HCT116 (cell line): ENCODE data around the gene OPCML. TPM values are rescaled to one million over a fixed set of nuclear protein-coding genes. Genes with fewer than 3 reads are reported as not detected.

Experiments used
- ATAC-seq: fragments of 200-7000 bp; cut with Tn5 transposase; 2 replicates; pipeline ENCODE4 v1.9.1; 2020; ENCODE audit warnings: mild to moderate bottlenecking, moderate library complexity
- BruUV-seq: library from RNA; stranded (reverse); fragments of 400-500 nt; replicated peaks from 2 replicates; lab custom pipeline; 2021; lab: Mats Ljungman, UMichigan
- CTCF ChIA-PET: fragments of 300-600 bp; sonication (Branson Sonifier 250); formaldehyde crosslinking; loops from one replicate; lab custom pipeline; 2021; ENCODE audit warnings: antibody characterized with exemption; lab: Charles Lee
- POLR2A ChIA-PET: fragments of 300-600, 350-600 bp; sonication (Branson Sonifier 250); formaldehyde crosslinking; loops from one replicate; lab custom pipeline; 2021; ENCODE audit warnings: antibody characterized with exemption; lab: Charles Lee
- RAD21 ChIA-PET, 2 experiments: fragments of 300-600 bp; sonication (Branson Sonifier 250); formaldehyde crosslinking; loops; one replicate each; lab custom pipeline; 2023; ENCODE audit warnings: low total read pairs in 2 of 2; ENCODE audit not compliant: uncharacterized antibody in 2 of 2, unreplicated experiment in 2 of 2, low non-redundant PET in 1 of 2; lab: Charles Lee
- DNase-seq: peaks from one replicate; pipeline ENCODE4 v3.0.0-alpha.2; 2010; ENCODE audit warnings: low read depth, low spot score
- H2AFZ ChIP-seq: fragments of 200-600 bp; shearing (Covaris generic), sonication (generic); 2 replicates; pipeline ENCODE4 v1.6.1; 2017; ENCODE audit warnings: low read depth, mixed run types, mixed read lengths, antibody characterized with exemption, low read length; ENCODE audit not compliant: poor library complexity, severe bottlenecking
- H3K27ac ChIP-seq: 2 replicates; pipeline ENCODE4 v1.5.1; 2012; ENCODE audit warnings: low read depth, low read length
- H3K27me3 ChIP-seq: fragments of 200-600 bp; sonication (generic); 2 replicates; pipeline ENCODE4 v1.6.1; 2016; ENCODE audit warnings: mixed run types, low read length, mixed read lengths; ENCODE audit not compliant: insufficient read depth
- H3K36me3 ChIP-seq, 2 experiments: fragments of 200-500 bp in 1 of 2; fragments of 200-600 bp in 1 of 2; sonication (Bioruptor generic) in 1 of 2; sonication (generic) in 1 of 2; 2 replicates each; pipeline versions ENCODE4 v1.5.1 to v1.6.1; 2014 to 2016; ENCODE audit warnings: low read length in 2 of 2, inconsistent platforms in 1 of 2, mixed read lengths in 1 of 2, mixed run types in 1 of 2; ENCODE audit not compliant: insufficient read depth in 2 of 2, control insufficient read depth in 1 of 2
- H3K4me1 ChIP-seq, 2 experiments: fragments of 200-600 bp in 1 of 2; sonication (generic) in 1 of 2; 2 replicates each; pipeline versions ENCODE4 v1.5.1 to v1.6.1; 2012 to 2017; ENCODE audit warnings: low read length in 2 of 2, inconsistent platforms in 1 of 2, mild to moderate bottlenecking in 1 of 2, mixed read lengths in 1 of 2, mixed run types in 1 of 2, moderate library complexity in 1 of 2; ENCODE audit not compliant: insufficient read depth in 2 of 2, control insufficient read depth in 1 of 2
- H3K4me2 ChIP-seq: fragments of 200-600 bp; sonication (generic); 2 replicates; pipeline ENCODE4 v1.6.1; 2017; ENCODE audit warnings: mixed run types, low read length, mixed read lengths
- H3K4me3 ChIP-seq, 2 experiments: fragments of 200-600 bp in 1 of 2; sonication (generic) in 1 of 2; replicated peaks in 1 of 2; 2 replicates each; pipeline ENCODE4 v1.5.1; 2011 to 2016; ENCODE audit warnings: low read length in 2 of 2, control low read depth in 1 of 2, low read depth in 1 of 2, mild to moderate bottlenecking in 1 of 2, mixed read lengths in 1 of 2, mixed run types in 1 of 2
- H3K79me2 ChIP-seq: fragments of 200-600 bp; sonication (generic); 2 replicates; pipeline ENCODE4 v1.6.1; 2017; ENCODE audit warnings: mild to moderate bottlenecking, mixed run types, low read length, moderate library complexity, mixed read lengths; ENCODE audit not compliant: insufficient read depth
- H3K9ac ChIP-seq: fragments of 200-600 bp; sonication (generic); 2 replicates; pipeline ENCODE4 v1.6.1; 2016; ENCODE audit warnings: low read length, mixed read lengths
- H3K9me2 ChIP-seq: fragments of 200-600 bp; sonication (generic), shearing (Covaris generic); 2 replicates; pipeline ENCODE4 v1.6.1; 2017; ENCODE audit warnings: mixed run types, mild to moderate bottlenecking, moderate library complexity; ENCODE audit not compliant: insufficient read depth
- H3K9me3 ChIP-seq, 2 experiments: fragments of 200-500 bp in 1 of 2; fragments of 200-600 bp in 1 of 2; sonication (Bioruptor generic) in 1 of 2; sonication (generic) in 1 of 2; 2 replicates each; pipeline ENCODE4 v1.6.1; 2014 to 2017; ENCODE audit warnings: low read length in 2 of 2, mixed read lengths in 2 of 2, inconsistent platforms in 1 of 2, low read depth in 1 of 2, mild to moderate bottlenecking in 1 of 2, mixed run types in 1 of 2, moderate library complexity in 1 of 2; ENCODE audit not compliant: control insufficient read depth in 1 of 2, insufficient read depth in 1 of 2
- H4K20me1 ChIP-seq: fragments of 200-600 bp; sonication (generic), shearing (Covaris generic); 2 replicates; pipeline ENCODE4 v1.6.1; 2017; ENCODE audit warnings: mixed run types, mild to moderate bottlenecking, moderate library complexity; ENCODE audit not compliant: insufficient read depth
- EZH2 ChIP-seq: fragments of 200-600 bp; sonication (generic); IDR thresholded peaks from 2 replicates; pipeline ENCODE4 v1.6.1; 2017; ENCODE audit warnings: antibody characterized with exemption, mixed run types
- EZH2phosphoT487 ChIP-seq: fragments of 200-600 bp; IDR thresholded peaks from 2 replicates; pipeline ENCODE4 v1.6.1; 2018; ENCODE audit warnings: antibody characterized with exemption, borderline replicate concordance
- FOSL1 ChIP-seq: IDR thresholded peaks from 2 replicates; pipeline ENCODE4 v1.6.1; 2012; ENCODE audit warnings: low read depth
- JUND ChIP-seq: IDR thresholded peaks from 2 replicates; pipeline ENCODE4 v1.6.1; 2012
- POLR2A ChIP-seq: IDR thresholded peaks from 2 replicates; pipeline ENCODE4 v1.7.0; 2011; ENCODE audit warnings: borderline replicate concordance; ENCODE audit not compliant: insufficient read depth, insufficient read length; ENCODE audit errors: extremely low read depth
- POLR2AphosphoS5 ChIP-seq: IDR thresholded peaks from 2 replicates; pipeline ENCODE4 v1.6.1; 2011; ENCODE audit warnings: mild to moderate bottlenecking, low read depth, low read length, moderate library complexity
- SRF ChIP-seq: IDR thresholded peaks from 2 replicates; pipeline ENCODE4 v1.6.1; 2012; ENCODE audit warnings: low read depth
- YY1 ChIP-seq: IDR thresholded peaks from 2 replicates; pipeline ENCODE4 v1.6.1; 2011; ENCODE audit warnings: low read length, low read depth, moderate library complexity, mild to moderate bottlenecking; ENCODE audit not compliant: insufficient replicate concordance; ENCODE audit errors: extremely low read depth
- intact Hi-C: fragments of 100-400 bp; cut with micrococcal nuclease; formaldehyde crosslinking; loops from 2 replicates; pipeline ENCODE4 v1.10.0; 2022
- total RNA-seq: library from RNA; stranded (reverse); gene quantifications from one replicate; pipeline ENCODE4 v1.2.1, GENCODE V29; 2021; ENCODE audit not compliant: unreplicated experiment
- TF ChIP-seq, protein P1 (sequence below): IDR thresholded peaks from 2 replicates; pipeline ENCODE4 v1.6.1; 2012

OPCML gene
- total RNA-seq, 1 experiment from 2014 or later, result not detected

GRCh38 chr11:133133606-133134005, 398.7 kb downstream of the OPCML start:
- TF ChIP-seq YY1, result no peak
- TF ChIP-seq EZH2phosphoT487, result no peak
- CTCF ChIA-PET, result interaction anchor here (2.1 kb wide), 1 partner anchor 688 kb away, joined by 11 read pairs; no protein-coding TSS in a partner anchor
- H2AFZ ChIP-seq, result no peak overlapping the region
- POLR2A ChIA-PET, result no interaction called here
- H3K79me2 ChIP-seq, result no peaks in the 10 kb centered on the region
- no peaks in the 10 kb centered on the region for H4K20me1 ChIP-seq
- H3K36me3 ChIP-seq, result no peaks in the 10 kb centered on the region
- no peak overlapping the region for H3K27ac ChIP-seq
- DNase-seq (no peak), ATAC-seq (no peak)
- no peaks in the 10 kb centered on the region for H3K27me3 ChIP-seq
- no peak overlapping the region for H3K4me3 ChIP-seq
- H3K4me1 ChIP-seq, result no peaks in the 10 kb centered on the region
- intact Hi-C loops, result loop anchor here (1.0 to 2.0 kb wide), 2 partner anchors 688 to 701 kb away; no protein-coding TSS in a partner anchor
- H3K9me3 ChIP-seq, result peaks cover 0 to 6% of the 10 kb centered on the region in 2 experiments; a peak in 2 of 4 replicates
- no peaks in the 10 kb centered on the region for H3K9me2 ChIP-seq
- no TSS peak for BruUV-seq
- H3K4me2 ChIP-seq, result no peak overlapping the region
- H3K9ac ChIP-seq, result no peak overlapping the region
- RAD21 ChIA-PET, result no interaction called here

DNA sequence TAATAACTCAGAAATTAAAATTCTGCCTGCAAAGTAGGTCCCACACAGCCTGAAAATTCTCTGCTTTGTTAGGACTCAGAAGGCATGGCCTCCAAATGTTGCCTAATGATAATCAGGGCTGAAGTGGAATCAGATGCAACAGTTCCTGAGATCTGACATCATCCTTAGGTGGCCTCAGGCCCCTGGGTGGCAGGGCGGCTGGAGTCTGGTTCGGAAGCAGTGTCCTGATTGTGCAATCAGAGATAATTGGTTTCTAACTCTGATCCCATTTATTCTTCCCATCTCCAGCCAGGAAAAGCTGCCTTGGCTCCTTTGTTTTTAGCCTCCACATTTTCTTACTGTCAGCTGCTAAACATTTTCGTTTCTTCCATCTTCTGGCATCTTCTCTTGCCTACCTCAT, 399.3 kb downstream of the OPCML start:
- H3K9ac ChIP-seq, result no peak overlapping the region
- H3K9me2 ChIP-seq, result no peaks in the 10 kb centered on the region
- H3K4me2 ChIP-seq, result no peak overlapping the region
- H3K4me1 ChIP-seq, result no peaks in the 10 kb centered on the region
- BruUV-seq, result no TSS peak
- ChIA-PET POLR2A (no interaction called here), CTCF (interaction anchor here (2.1 kb wide), 1 partner anchor 689 kb away, joined by 11 read pairs; no protein-coding TSS in a partner anchor), RAD21 (no interaction called here)
- no peaks in the 10 kb centered on the region for H3K79me2 ChIP-seq
- H2AFZ ChIP-seq, result no peak overlapping the region
- intact Hi-C loops, result no loop called here
- no peak for ATAC-seq
- no peak overlapping the region for H3K4me3 ChIP-seq
- H3K27me3 ChIP-seq, result no peaks in the 10 kb centered on the region
- no peak for TF ChIP-seq EZH2phosphoT487
- no peak for TF ChIP-seq FOSL1
- TF ChIP-seq JUND, result no peak
- TF ChIP-seq POLR2A, result no peak
- TF ChIP-seq EZH2, result no peak
- no peak for TF ChIP-seq SRF
- TF ChIP-seq, protein P1, sequence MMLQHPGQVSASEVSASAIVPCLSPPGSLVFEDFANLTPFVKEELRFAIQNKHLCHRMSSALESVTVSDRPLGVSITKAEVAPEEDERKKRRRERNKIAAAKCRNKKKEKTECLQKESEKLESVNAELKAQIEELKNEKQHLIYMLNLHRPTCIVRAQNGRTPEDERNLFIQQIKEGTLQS, result no peak
- TF ChIP-seq POLR2AphosphoS5, result no peak
- no peaks in the 10 kb centered on the region for H3K36me3 ChIP-seq
- H3K27ac ChIP-seq, result no peak overlapping the region
- H4K20me1 ChIP-seq, result no peaks in the 10 kb centered on the region
- no peak for DNase-seq
- H3K9me3 ChIP-seq, result peaks cover 0 to 4% of the 10 kb centered on the region in 2 experiments; a peak in 1 of 4 replicates
